Renal cortical epithelial cell (primary cell): ENCODE results near the gene RRAGD. TPM values are rescaled to one million over a fixed set of nuclear protein-coding genes. Genes with fewer than 3 reads are reported as not detected.

Experiments used
- DNase-seq: peaks from one replicate; pipeline ENCODE4 v3.0.0-alpha.2; 2011; ENCODE audit warnings: low read depth
- total RNA-seq: library from RNA; depleted of rRNA; stranded (reverse); fragments of >200 nt; gene quantifications from 2 replicates; pipeline ENCODE4 v1.2.3, GENCODE V29; 2014

RRAGD gene
- total RNA-seq, 1 donor from 2014 or later = 4.2 TPM

GRCh38 chr6:89346433-89346832 lies 65.6 kb downstream of the RRAGD start:
- no peak for DNase-seq

GRCh38 chr6:89339565-89339964 lies 72.5 kb downstream of the RRAGD start:
- no peak for DNase-seq

GRCh38 chr6:89335164-89335563 lies 76.9 kb downstream of the RRAGD start:
- DNase-seq = no peak

GRCh38 chr6:89330910-89331309 lies 81.2 kb downstream of the RRAGD start:
- DNase-seq = no peak

GRCh38 chr6:89328976-89329375 lies 83.1 kb downstream of the RRAGD start:
- DNase-seq = no peak

- DNase-seq = no peak
Observed at GRCh38 chr6:89324304-89324703, 87.8 kb downstream of the RRAGD start.

GRCh38 chr6:89323511-89323971 lies 88.5 kb downstream of the RRAGD start:
- peak; percentile 84 for DNase-seq

DNA sequence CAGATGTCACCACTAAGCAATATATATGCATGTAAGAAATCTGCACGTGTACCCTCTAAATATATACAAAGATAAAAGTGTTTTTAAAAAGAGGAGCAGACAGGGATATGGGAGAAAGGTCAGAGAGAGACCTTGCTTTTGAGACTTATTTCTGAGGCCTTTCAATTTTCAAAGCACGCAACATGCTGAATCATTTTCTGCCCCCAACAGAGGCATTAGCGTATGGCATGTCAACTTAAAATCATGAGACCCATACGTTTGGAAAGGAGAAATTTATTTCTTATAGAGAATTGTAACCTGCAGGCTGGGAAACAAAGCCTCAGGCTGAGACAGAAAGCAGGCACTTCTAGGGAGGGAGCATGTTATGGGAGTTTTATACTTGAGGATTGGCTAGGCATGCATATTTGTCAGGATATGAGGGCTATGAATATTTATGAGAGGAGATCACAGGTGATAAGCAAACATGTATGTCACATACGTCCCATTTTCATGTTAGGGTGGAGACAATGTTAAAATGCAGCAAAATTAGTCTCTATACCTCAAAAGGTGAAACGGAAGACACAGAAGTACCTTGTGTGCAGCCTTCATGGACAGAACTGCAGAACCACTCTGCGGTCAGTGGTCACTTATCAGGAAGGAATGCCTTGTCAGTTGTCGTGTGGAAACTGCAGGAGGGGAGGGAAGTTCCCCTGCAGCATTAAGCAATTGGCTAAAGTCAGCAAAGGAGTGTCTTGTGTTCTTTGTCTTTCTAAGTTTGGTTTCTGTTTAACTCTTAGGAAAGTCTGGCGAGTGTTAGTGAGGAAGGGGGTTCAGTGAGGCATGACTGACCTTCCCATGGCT lies 90.7 kb downstream of the RRAGD start:
- DNase-seq = peak; percentile 95

- no peak for DNase-seq
Observed at GRCh38 chr6:89320012-89320559, 92.0 kb downstream of the RRAGD start.

DNA sequence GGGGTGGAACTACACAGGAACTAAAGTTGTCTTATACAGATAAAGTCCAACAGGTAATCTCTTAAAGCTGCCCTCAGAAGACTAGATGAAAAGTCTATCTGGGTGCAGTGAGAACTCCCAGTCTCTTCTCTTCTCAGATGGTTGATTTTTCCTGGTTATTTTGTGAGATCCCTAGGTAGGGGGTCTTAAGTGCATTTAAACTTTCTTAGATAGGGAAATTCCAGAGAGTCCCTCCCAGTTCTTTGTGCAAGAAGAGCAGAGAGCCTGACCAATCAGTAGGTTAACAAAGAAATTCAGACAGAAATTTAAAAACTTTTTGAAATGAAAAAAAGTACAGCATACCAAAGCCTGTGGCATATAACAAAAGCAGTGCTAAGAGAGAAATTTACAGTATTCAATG lies 95.0 kb downstream of the RRAGD start:
- DNase-seq = no peak

DNA sequence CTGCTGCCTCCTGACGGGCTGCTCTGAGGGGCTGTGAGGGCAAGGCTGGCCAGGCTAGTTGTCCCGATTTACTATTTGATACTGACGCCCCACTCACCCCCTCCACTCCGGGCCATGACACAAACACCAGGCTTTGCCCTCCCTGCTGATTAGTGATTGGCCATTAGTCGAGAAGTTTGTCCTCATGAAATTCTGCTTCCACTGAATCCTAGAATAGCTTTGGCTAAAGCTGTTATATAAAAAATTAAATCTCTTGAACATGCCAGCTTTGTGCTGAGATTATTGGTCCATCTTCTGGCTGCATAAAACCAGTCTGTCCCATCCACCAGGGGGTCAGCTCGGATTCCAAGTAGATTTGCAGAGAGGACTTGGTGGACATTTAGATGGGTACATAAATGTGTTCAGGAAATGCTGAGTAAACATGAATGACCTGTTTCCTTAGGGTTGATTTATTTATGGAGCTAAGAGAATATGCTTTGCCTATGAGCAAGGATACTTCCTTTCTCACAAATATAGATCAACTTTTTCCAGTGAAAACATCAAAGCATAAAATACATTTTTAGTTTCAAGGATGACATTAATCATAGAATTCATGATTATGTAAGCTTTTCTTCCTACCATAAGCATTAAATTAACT lies 96.7 kb downstream of the RRAGD start, which contains the start of gene GABRR2:
Gene GABRR2 (minus strand): TSS at position 51 of the 637 bp plus-strand sequence. CDS start 134 bp downstream, outside the sequence.
- DNase-seq = no peak

DNA sequence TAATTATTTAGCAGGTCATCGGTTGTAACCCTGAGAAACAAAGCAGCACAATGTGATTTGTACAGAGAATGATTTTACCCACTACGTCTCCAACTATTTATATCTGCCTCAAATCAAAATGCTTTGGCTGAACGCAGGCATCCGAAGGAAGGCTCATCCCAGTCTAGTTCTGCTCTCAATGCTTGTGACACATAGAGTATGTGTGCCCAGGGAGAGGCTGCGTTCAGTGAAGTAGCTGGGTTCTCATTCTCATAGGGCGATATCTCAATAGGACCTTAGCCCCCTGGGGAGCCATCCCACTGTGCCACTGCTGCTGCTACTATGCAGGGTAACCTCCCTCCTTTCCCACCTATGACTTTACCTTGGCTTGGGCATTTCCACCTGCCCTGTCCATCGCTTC lies 97.4 kb downstream of the RRAGD start:
- no peak for DNase-seq

Other genes with a start within 250 kb of the RRAGD start
- not detected in 2 replicates for gene GABRR1, start 194.9 kb downstream of the RRAGD start, total RNA-seq
- 0.05 TPM in 1 of 2 replicates, not detected in the other for gene GABRR2, start 97.0 kb downstream of the RRAGD start, total RNA-seq
- 35.0 and 53.3 TPM in 2 replicates for gene UBE2J1, start 59.6 kb downstream of the RRAGD start, total RNA-seq
- gene ANKRD6, start 20.9 kb upstream of the RRAGD start, total RNA-seq = 13.2 and 13.4 TPM in 2 replicates
- gene LYRM2, start 226.5 kb upstream of the RRAGD start, total RNA-seq = 30.5 and 35.1 TPM in 2 replicates